ENCODE results near the gene USP6NL.

Gene USP6NL

GRCh38 chr10:11491087-11491486 lies 120.4 kb downstream of the USP6NL start:
- Mint-ChIP-seq H3K27ac (no peak overlapping the region), H3K4me3 (no peak overlapping the region), H3K27me3 (no peaks in the 10 kb centered on the region), H3K36me3 (ENCODE audit: low read depth) (peaks cover 8% of the 10 kb centered on the region), H3K9me3 (no peaks in the 10 kb centered on the region), H3K4me1 (no peaks in the 10 kb centered on the region)
- DNase-seq (no peak), ATAC-seq (no peak)

DNA sequence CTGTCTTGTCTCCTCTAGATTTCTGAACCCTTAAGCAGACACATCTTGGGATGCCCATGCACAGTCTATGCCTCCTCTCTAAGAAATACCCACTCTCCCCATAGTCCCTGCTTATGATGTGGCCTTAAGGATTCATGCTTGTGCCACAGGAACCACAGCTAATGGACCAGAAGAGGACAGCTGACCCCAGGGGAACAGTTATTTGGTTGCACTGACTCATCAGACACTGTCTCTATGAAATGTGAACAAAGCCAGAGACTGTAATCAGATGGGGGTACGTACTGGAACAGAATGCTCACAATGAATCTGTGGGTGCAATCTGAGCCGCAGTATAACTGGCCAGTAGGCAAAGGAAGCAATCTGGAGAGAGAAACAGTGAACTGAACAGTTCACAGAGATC lies 121.9 kb downstream of the USP6NL start:
- ATAC-seq (no peak), DNase-seq (no peak)
- H3K9me3 Mint-ChIP-seq: no peaks in the 10 kb centered on the region
- H3K4me1 Mint-ChIP-seq: no peaks in the 10 kb centered on the region
- peaks cover 8% of the 10 kb centered on the region for H3K36me3 Mint-ChIP-seq (ENCODE audit: low read depth)
- no peaks in the 10 kb centered on the region for H3K27me3 Mint-ChIP-seq
- H3K27ac Mint-ChIP-seq: no peak overlapping the region
- H3K4me3 Mint-ChIP-seq: no peak overlapping the region

DNA sequence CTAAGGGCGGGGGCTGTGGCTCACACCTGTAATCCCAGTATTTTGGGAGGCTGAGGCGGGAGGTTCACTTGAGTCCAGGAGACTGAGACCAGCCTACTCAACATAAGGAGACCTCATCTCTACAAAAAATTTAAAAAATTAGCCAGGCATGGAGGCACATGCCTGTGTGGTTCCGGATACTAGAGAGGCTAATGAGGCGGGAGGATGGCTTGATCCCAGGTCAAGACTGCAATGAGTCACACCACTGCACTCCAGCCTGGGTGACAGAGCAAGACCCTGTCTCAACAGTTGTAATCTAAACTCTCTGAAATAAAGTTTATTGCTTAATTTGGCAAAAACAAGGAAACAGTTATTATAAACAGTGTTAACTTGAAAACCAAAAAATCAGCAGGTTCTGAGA lies 123.3 kb downstream of the USP6NL start:
- Mint-ChIP-seq H3K27ac (no peak overlapping the region), H3K4me3 (no peak overlapping the region), H3K9me3 (no peaks in the 10 kb centered on the region), H3K27me3 (no peaks in the 10 kb centered on the region), H3K36me3 (ENCODE audit: low read depth) (peaks cover 8% of the 10 kb centered on the region), H3K4me1 (no peaks in the 10 kb centered on the region)
- no peak for ATAC-seq
- DNase-seq: no peak

DNA sequence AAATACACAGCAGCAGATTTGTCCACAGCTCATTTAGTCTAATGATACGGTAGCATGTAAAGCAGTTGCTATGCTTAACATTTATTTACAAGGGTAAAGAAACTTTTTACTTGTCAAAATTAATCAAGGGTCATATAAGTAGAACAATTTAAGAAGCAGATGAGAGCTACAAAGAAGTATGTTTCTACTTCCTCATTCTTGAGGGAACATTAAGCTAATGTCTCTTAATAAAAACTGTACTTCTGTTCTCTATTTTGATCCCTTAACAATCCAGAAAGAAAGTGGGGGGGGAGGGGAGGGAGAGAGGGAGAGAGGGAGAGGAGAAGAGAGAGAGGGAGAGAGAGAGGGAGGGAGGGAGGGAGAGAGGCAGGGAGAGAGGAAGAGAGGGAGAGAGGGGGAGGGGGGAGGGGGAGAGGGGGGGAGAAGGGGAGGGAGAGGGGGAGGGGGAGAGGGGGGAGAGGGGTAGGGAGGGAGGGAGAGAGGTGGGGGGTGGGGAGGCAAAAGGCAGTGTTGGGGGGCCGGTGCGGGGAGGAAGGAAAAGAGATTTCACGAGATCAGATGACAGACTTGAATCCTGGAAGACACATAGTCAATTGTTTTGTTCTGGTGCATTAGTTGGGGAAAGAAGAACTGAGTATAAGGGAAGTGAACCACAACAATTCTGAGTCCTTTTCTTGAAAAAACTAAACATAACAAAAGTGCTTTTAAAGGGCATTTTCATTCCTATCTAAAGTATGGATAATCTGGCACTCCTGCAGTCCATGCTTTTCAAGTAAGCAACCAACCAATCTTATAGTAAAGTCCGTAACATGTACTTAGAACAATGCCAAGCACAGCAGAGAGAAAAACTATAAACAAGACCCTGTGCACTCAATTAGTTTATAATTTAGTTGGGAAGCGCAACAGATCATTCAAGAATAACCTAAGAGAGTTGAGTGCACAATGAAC lies 128.0 kb downstream of the USP6NL start:
- Mint-ChIP-seq H3K9me3 (no peaks in the 10 kb centered on the region), H3K36me3 (ENCODE audit: low read depth) (no peaks in the 10 kb centered on the region), H3K27me3 (no peaks in the 10 kb centered on the region), H3K4me1 (peaks cover 12% of the 10 kb centered on the region), H3K27ac (no peak overlapping the region), H3K4me3 (no peak overlapping the region)
- ATAC-seq: no peak
- no peak for DNase-seq

GRCh38 chr10:11482306-11482705 lies 129.1 kb downstream of the USP6NL start:
- Mint-ChIP-seq H3K4me3 (no peak overlapping the region), H3K27ac (no peak overlapping the region), H3K27me3 (no peaks in the 10 kb centered on the region), H3K4me1 (peaks cover 12% of the 10 kb centered on the region), H3K36me3 (ENCODE audit: low read depth) (no peaks in the 10 kb centered on the region), H3K9me3 (no peaks in the 10 kb centered on the region)
- DNase-seq: no peak
- no peak for ATAC-seq

DNA sequence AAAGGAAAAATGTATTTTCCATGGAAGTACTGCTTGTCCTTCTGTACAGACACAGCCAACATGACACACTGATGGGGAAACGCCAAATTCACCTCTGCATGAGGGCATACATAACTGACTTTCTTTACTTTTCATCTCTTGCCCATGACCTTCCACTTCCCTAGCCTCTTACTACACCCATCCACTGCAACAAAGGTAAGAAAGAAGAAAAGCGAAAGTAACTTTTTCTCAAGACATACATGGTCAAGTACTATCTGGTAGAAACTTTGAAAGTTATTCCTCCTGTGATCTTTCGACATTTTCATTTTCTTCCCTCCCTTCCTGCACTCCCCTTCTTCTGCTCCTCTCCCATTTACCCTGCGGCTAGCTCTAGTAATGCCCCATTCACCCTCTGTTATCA lies 130.8 kb downstream of the USP6NL start:
- Mint-ChIP-seq H3K27me3 (no peaks in the 10 kb centered on the region), H3K4me1 (peaks cover 12% of the 10 kb centered on the region), H3K9me3 (no peaks in the 10 kb centered on the region), H3K27ac (no peak overlapping the region), H3K36me3 (ENCODE audit: low read depth) (no peaks in the 10 kb centered on the region), H3K4me3 (no peak overlapping the region)
- DNase-seq (no peak), ATAC-seq (no peak)

GRCh38 chr10:11479300-11479699 lies 132.2 kb downstream of the USP6NL start:
- no peak for ATAC-seq
- DNase-seq: no peak
- no peaks in the 10 kb centered on the region for H3K27me3 Mint-ChIP-seq

GRCh38 chr10:11478807-11479206 lies 132.6 kb downstream of the USP6NL start:
- peaks cover 12% of the 10 kb centered on the region for H3K4me1 Mint-ChIP-seq

More at GRCh38 chr10:11479300-11479699, 132.2 kb downstream of the USP6NL start:
- Mint-ChIP-seq H3K9me3 (no peaks in the 10 kb centered on the region), H3K27ac (no peak overlapping the region), H3K4me1 (peaks cover 12% of the 10 kb centered on the region), H3K36me3 (ENCODE audit: low read depth) (no peaks in the 10 kb centered on the region), H3K4me3 (no peak overlapping the region)

GRCh38 chr10:11475831-11476434 lies 135.5 kb downstream of the USP6NL start:
- no peak for DNase-seq
- Mint-ChIP-seq H3K36me3 (ENCODE audit: low read depth) (no peaks in the 10 kb centered on the region), H3K4me3 (no peak overlapping the region), H3K27ac (no peak overlapping the region), H3K27me3 (no peaks in the 10 kb centered on the region), H3K4me1 (peaks cover 10% of the 10 kb centered on the region), H3K9me3 (no peaks in the 10 kb centered on the region)
- no peak for ATAC-seq

More at GRCh38 chr10:11478807-11479206, 132.6 kb downstream of the USP6NL start:
- no peak for DNase-seq
- no peaks in the 10 kb centered on the region for H3K36me3 Mint-ChIP-seq (ENCODE audit: low read depth)
- ATAC-seq: no peak
- no peaks in the 10 kb centered on the region for H3K9me3 Mint-ChIP-seq
- no peaks in the 10 kb centered on the region for H3K27me3 Mint-ChIP-seq
- no peak overlapping the region for H3K27ac Mint-ChIP-seq
- H3K4me3 Mint-ChIP-seq: no peak overlapping the region

DNA sequence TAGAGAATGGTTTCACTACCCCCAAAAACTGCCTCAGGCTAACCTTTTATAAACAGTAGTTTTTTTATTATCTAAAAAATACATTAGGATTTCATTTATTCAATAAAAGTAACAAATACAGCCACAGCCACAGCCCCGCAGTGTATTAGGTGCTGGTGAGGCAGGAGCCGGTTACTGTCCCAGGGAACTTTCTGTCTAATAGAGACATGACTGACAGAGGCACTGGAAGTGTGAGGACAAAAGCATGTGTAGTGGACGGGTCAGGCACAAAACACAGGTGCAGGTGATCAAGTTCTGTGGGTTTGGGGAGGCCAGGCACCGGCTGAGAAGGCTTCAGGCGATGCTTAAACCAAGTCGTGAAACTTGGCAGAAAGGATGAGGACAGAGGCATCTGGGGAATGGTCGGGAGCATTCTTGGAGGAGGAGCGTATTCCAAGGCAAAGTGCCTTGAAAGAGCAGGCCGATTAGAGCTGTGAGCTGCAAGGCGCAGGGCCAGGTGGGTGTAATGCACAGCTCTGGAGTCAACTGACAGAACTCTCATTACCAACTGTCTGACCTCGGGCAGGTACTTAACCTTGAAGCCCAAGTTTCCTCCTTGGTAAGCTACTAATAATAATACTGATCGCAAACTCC lies 138.2 kb downstream of the USP6NL start:
- no peaks in the 10 kb centered on the region for H3K36me3 Mint-ChIP-seq (ENCODE audit: low read depth)
- no peak overlapping the region for H3K4me3 Mint-ChIP-seq
- no peaks in the 10 kb centered on the region for H3K27me3 Mint-ChIP-seq
- no peak overlapping the region for H3K27ac Mint-ChIP-seq
- H3K9me3 Mint-ChIP-seq: no peaks in the 10 kb centered on the region
- no peak for ATAC-seq
- H3K4me1 Mint-ChIP-seq: peaks cover 1% of the 10 kb centered on the region
- DNase-seq: no peak

DNA sequence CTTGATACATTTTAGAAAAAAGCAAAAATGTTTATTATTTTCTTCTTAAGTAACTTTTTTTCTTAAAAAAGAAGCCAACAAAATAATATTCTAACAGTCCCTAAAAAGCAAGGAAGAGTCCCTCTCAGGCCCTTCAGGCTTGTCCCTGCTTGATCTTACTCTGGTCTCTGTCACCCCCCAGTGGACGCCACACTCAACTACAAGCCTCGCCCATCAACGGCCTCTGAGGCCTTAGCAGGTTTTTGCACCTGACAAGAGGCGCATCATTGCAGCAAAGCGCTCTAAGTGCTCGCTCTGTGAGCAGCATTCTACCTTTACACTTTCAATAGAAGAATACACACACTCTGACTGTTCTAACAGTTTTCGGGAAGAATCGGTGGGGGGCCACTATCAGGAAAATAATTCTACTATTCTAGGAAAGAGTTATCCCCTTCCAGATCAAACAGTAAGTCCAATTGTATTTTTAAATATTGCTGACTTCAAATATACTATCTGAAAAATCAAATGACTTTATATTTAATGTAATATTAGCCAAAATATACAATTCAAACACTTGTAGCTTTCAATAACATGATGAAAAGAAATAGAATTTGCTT lies 139.2 kb downstream of the USP6NL start:
- ATAC-seq: peak; percentile 80
- peak; percentile 76 for DNase-seq
- Mint-ChIP-seq H3K4me3 (no peak overlapping the region), H3K36me3 (ENCODE audit: low read depth) (no peaks in the 10 kb centered on the region), H3K9me3 (no peaks in the 10 kb centered on the region), H3K4me1 (peaks cover 1% of the 10 kb centered on the region), H3K27me3 (no peaks in the 10 kb centered on the region), H3K27ac (no peak overlapping the region)

DNA sequence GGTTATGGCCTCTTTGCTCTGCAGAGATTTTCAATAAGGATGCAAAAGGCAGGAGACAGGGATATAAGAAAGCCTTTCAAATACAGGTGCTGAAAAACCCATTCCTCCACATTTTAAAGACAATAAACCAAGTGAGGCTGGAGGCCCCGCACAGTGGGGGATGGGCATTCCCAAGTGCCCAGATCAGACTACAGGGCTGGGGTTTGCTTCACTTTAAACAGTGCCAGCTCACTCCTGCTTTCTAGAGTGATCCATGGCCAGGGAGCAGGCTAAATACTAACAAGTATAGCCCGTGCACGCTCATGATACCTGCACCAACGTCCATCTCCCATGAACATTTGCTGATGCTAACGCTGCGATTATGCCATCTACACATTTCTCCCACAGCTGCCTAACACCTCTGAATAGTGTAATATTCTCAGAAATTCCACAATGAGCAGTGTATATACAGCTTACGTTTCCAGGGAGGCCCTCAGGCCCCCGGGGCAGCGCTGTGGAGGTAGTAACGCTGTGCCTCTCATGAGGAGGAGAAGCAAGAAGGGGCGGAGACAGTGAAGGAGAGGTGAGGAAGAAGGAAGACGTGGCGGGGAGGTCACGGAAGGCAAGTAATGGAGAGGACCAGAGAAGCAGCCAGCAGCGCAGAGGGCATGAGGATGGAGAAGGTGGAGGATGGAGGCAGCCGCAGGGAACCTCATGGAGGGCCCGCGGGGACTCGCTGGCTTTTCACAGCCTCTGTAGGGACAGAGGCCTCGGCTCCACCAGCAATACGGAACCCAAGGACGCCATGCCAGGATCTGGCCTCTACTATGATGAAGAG lies 141.7 kb downstream of the USP6NL start:
- no peaks in the 10 kb centered on the region for H3K27me3 Mint-ChIP-seq
- H3K36me3 Mint-ChIP-seq (ENCODE audit: low read depth): no peaks in the 10 kb centered on the region
- H3K9me3 Mint-ChIP-seq: no peaks in the 10 kb centered on the region
- H3K4me1 Mint-ChIP-seq: peaks cover 1% of the 10 kb centered on the region
- H3K4me3 Mint-ChIP-seq: no peak overlapping the region
- no peak overlapping the region for H3K27ac Mint-ChIP-seq
- DNase-seq (no peak), ATAC-seq (no peak)

DNA sequence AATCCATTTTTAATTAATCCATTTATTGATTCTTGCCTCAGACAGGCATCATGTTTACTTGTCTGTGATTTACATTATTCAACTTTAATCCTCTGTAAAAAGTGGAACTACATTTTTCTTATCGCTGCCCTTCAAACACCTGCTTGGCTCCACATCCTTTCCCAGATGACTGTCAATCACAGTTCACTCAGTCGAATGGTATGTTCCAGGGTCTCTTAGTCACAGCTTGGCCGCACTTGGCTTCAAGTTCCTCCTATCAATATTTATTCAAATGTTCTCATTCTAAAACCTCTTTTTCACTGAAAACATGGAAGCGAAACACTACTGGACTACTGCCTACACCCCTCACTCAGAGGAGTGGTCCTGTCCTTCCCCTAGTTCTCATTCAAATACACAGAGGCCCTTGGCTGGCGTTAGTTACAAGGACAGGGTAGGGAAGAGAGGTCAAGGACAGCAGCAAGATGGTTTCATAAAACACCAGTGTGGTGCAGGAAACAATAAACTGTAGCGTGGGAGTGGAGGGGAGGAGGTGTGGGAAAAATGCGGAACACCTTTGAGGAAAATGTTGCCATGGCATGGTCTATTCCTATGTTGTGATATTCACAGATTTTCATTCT lies 143.2 kb downstream of the USP6NL start:
- no peaks in the 10 kb centered on the region for H3K27me3 Mint-ChIP-seq
- H3K4me1 Mint-ChIP-seq: peaks cover 1% of the 10 kb centered on the region
- H3K9me3 Mint-ChIP-seq: no peaks in the 10 kb centered on the region
- DNase-seq (no peak), ATAC-seq (no peak)
- H3K27ac Mint-ChIP-seq: no peak overlapping the region
- H3K36me3 Mint-ChIP-seq (ENCODE audit: low read depth): peaks cover 3% of the 10 kb centered on the region
- no peak overlapping the region for H3K4me3 Mint-ChIP-seq

DNA sequence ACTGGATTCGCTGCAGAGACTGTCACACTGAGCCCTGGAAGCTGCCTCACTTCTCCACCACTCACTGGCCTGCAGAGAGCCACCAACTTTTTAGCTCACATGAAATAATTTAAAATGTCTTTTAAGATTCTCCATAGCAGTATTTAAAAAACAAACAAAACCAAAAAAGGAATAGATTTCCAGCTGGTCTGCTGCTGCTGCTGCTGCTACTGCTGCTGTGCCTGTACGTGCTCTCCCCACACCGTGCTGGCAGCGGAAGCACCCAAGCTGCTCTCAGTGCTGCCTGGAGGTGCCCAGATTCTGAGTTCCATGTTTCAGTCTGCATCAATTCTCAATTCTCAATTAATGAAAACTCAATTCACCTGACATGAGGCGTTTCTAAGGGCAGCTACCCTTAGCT lies 146.0 kb downstream of the USP6NL start:
- DNase-seq (no peak), ATAC-seq (no peak)
- Mint-ChIP-seq H3K27ac (no peak overlapping the region), H3K27me3 (no peaks in the 10 kb centered on the region), H3K4me1 (no peaks in the 10 kb centered on the region), H3K9me3 (no peaks in the 10 kb centered on the region), H3K4me3 (no peak overlapping the region), H3K36me3 (ENCODE audit: low read depth) (peaks cover 5% of the 10 kb centered on the region)

Measured in activated naive CD8-positive, alpha-beta T cell treated with anti-CD3 and anti-CD28 coated beads, Interleukin-2, amount 50 U/mL, for 24 hours (primary cell).